Effector memory CD4-positive, alpha-beta T cell (primary cell): ENCODE measurements around the gene SCUBE1.

ENCODE experiments used
- DNase-seq, 3 donors: peaks; one replicate each; pipeline ENCODE4 v3.0.0-alpha.2; 2020
- H3K27ac ChIP-seq: 2 replicates; pipeline ENCODE4 v1.7.0; 2013; ENCODE audit warnings: mild to moderate bottlenecking, low read length, moderate library complexity; ENCODE audit not compliant: insufficient read depth, poor library complexity, severe bottlenecking
- H3K27me3 ChIP-seq: replicated peaks from 2 replicates; pipeline ENCODE4 v1.7.0; 2013; ENCODE audit warnings: mild to moderate bottlenecking, low read length; ENCODE audit not compliant: insufficient read depth, control insufficient read depth, poor library complexity, severe bottlenecking
- H3K36me3 ChIP-seq: 2 replicates; pipeline ENCODE4 v1.7.0; 2013; ENCODE audit warnings: mild to moderate bottlenecking, low read length, moderate library complexity; ENCODE audit not compliant: control insufficient read depth, insufficient read depth
- H3K4me1 ChIP-seq: 2 replicates; pipeline ENCODE4 v1.7.0; 2013; ENCODE audit warnings: low read length, mild to moderate bottlenecking; ENCODE audit not compliant: control insufficient read depth, insufficient read depth, poor library complexity, severe bottlenecking
- H3K4me3 ChIP-seq: 2 replicates; pipeline ENCODE4 v1.7.0; 2013; ENCODE audit warnings: low read length, low read depth, mild to moderate bottlenecking; ENCODE audit not compliant: insufficient read depth, poor library complexity, severe bottlenecking
- H3K9me3 ChIP-seq: 2 replicates; pipeline ENCODE4 v1.7.0; 2013; ENCODE audit warnings: mild to moderate bottlenecking, low read length, moderate library complexity; ENCODE audit not compliant: control insufficient read depth

Gene SCUBE1

GRCh38 chr22:43174941-43175531, 168.1 kb downstream of the SCUBE1 start:
- no peaks in the 10 kb centered on the region for H3K4me1 ChIP-seq
- DNase-seq, result no peak
- no peak overlapping the region for H3K4me3 ChIP-seq
- H3K27ac ChIP-seq, result no peak overlapping the region
- no peaks in the 10 kb centered on the region for H3K9me3 ChIP-seq
- peaks cover 41% of the 10 kb centered on the region for H3K36me3 ChIP-seq
- H3K27me3 ChIP-seq, result no peaks in the 10 kb centered on the region

DNA sequence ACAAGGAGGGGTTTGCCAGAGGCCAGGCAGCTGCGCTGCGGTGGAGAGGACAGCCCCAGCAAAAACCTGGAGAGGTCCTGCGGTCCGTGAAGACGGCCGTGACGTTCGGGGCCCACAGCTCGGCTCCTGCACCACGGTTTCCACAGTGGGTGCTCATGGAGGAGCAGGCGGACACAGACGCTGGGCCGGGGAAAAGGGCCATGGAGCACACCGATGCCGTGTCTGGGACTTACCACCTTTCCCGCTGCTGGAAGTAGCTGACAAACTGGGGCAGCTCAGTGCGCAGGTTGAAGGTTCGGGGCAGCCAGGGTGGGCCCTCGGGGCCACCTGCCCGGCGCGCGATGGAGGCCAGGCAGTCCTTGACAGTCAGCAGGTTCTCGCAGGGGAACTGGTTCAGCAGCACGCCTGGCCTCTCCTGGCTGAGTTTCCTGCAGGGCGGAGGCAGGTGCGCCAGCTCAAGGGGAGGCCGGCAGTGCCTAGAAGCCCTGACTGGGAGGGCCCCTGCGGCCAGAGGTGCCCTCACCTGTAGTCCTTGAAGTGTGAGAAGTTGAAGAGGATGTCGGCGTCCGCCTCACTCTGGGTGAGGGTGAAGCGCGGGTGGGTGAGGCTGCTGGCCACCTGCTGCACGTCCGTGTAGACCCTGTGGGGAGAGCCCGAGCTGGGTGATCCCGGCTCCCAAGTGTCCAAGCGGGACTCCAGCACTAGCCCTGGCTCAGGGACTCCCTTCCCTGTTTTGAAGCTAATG, 169.0 kb downstream of the SCUBE1 start:
- Histone ChIP-seq H3K27me3 (no peaks in the 10 kb centered on the region), H3K27ac (no peak overlapping the region), H3K9me3 (no peaks in the 10 kb centered on the region), H3K36me3 (peaks cover 32% of the 10 kb centered on the region), H3K4me3 (no peak overlapping the region), H3K4me1 (no peaks in the 10 kb centered on the region)
- no peak for DNase-seq

DNA sequence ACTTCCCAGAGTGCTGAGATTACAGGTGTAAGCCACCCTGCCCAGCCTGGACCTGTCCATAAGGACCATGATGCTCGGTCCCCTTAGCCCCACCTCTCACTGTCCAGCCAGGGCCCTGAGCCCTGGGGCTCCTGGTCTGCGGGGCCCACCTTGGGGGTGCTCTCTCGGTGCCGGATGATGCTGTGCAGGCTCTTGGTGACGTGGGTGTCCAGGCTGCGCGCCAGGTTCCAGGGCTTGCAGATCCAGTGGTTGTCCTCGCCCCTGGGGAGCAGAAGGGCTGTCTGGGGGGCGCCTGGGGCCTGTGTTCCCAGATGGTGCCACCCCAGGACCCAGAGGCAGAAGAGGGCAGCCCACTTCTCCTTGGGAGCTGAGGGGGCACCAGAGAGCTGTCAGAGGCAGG, 169.6 kb downstream of the SCUBE1 start:
- Histone ChIP-seq H3K27me3 (no peaks in the 10 kb centered on the region), H3K9me3 (no peaks in the 10 kb centered on the region), H3K4me1 (no peaks in the 10 kb centered on the region), H3K36me3 (peaks cover 29% of the 10 kb centered on the region), H3K27ac (no peak overlapping the region), H3K4me3 (no peak overlapping the region)
- DNase-seq, result no peak

- Histone ChIP-seq H3K27ac (no peak overlapping the region), H3K9me3 (no peaks in the 10 kb centered on the region), H3K36me3 (peaks cover 29% of the 10 kb centered on the region), H3K4me3 (no peak overlapping the region), H3K4me1 (no peaks in the 10 kb centered on the region), H3K27me3 (no peaks in the 10 kb centered on the region)
- DNase-seq, result no peak
Measured at GRCh38 chr22:43172191-43172590, 171.0 kb downstream of the SCUBE1 start.

GRCh38 chr22:43171607-43172006, 171.6 kb downstream of the SCUBE1 start:
- Histone ChIP-seq H3K4me1 (no peaks in the 10 kb centered on the region), H3K36me3 (peaks cover 29% of the 10 kb centered on the region)

GRCh38 chr22:43171019-43171491, 172.1 kb downstream of the SCUBE1 start:
- Histone ChIP-seq H3K27ac (no peak overlapping the region), H3K4me1 (no peaks in the 10 kb centered on the region), H3K27me3 (no peaks in the 10 kb centered on the region), H3K36me3 (peaks cover 27% of the 10 kb centered on the region), H3K9me3 (no peaks in the 10 kb centered on the region), H3K4me3 (no peak overlapping the region)
- DNase-seq, result no peak

More at GRCh38 chr22:43171607-43172006, 171.6 kb downstream of the SCUBE1 start:
- Histone ChIP-seq H3K4me3 (no peak overlapping the region), H3K27me3 (no peaks in the 10 kb centered on the region), H3K27ac (no peak overlapping the region), H3K9me3 (no peaks in the 10 kb centered on the region)
- DNase-seq, result no peak

DNA sequence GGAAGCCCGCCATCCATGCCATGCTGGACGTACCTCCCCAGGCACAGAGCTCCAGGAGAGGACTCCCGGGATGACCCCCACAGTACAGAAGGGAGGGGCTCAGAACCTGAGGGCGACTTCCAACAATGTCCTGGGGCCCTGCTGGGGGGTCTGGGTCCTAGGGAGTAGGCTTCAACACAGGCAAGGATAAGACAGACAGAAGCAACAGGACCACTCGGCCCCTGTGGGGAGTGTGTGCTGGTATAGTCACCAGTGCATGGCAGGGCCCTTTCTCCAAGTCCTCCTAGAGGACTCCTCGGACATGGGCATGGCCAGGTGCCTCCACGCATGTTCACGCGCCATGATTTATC, 173.1 kb downstream of the SCUBE1 start:
- H3K36me3 ChIP-seq, result peaks cover 22% of the 10 kb centered on the region
- H3K9me3 ChIP-seq, result no peaks in the 10 kb centered on the region
- no peak overlapping the region for H3K4me3 ChIP-seq
- no peak overlapping the region for H3K27ac ChIP-seq
- H3K27me3 ChIP-seq, result no peaks in the 10 kb centered on the region
- DNase-seq, result no peak
- no peaks in the 10 kb centered on the region for H3K4me1 ChIP-seq

DNA sequence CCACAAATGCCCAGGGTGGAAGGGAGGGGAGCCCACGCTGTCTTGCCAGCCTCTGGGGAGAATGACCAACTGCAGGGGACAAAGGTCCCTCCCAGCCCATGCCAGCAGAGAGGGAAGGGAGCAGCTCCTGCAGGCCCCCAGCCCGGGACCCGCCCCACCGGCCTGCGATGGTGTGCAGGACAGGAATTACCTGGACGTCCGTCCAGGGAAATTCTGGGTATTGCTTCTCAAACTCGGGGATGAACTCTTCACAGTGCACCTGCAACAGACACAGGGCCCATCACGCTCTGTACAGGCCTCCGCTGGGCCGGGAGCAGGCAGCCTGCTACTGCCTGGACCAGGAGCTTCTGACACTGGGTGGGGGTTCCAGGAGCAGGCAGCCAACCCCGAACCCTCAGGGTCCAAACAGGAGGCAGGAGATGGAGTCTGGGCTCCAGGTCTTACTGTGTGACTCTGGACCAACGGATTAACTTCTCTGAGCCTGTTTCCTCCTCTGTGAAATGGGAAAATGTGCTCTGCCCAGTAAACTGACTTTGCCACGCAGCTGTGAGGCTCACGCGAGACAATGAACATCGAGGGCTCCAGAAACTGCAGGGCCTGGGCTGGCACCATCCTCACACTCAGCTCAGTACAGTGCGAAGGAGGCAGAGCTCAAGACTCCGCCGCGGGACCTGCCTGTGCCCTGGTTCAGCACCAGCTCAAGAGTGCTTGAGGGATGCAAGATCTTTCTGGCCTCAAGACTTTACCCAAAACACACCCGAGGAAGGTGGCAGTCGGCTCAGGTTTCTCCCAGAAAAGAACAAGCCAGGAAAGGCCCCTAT, 173.7 kb downstream of the SCUBE1 start:
- H3K36me3 ChIP-seq, result peaks cover 19% of the 10 kb centered on the region
- H3K27ac ChIP-seq, result no peak overlapping the region
- H3K9me3 ChIP-seq, result no peaks in the 10 kb centered on the region
- no peak for DNase-seq
- H3K27me3 ChIP-seq, result no peaks in the 10 kb centered on the region
- no peaks in the 10 kb centered on the region for H3K4me1 ChIP-seq
- no peak overlapping the region for H3K4me3 ChIP-seq

DNA sequence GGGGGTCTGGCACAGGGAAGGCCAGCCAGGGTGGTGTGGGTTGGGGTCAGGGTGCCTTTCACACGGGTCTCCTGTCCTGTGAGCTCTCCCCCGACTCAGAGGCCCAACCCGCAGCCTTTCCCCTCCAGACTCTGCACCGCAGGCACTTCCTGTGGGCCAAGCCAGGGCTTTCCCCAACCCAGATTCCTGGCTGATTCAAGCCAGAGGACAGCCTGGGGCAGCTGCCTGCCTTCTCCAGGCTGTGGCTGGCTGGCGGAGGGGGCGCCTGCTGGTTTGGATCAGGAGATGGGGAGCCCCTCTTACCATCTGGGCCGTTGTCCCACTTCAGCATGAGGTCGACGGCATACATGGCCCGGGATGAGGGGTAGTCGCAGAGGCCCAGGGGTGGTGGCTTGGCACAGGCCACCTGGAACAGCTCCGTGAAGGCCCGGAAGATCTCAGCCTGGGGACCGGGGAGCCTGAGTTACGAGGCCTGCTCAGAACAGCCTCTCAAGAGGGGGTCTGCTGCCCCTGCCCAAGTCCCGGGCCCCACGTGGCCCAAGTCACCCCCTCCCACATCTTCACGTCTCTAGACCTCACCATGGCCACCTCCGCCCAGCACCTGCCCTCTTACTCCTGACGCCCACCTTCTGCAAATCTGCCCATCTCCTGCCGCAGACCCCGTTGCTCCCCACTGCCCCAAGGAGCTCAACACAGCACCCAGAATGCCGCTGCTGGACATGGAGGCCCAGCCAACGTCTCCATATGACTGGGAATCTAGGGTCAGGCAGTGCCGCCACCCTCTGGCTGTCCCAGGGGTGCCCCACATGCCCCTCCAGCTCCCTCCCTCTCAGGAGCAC, 174.5 kb downstream of the SCUBE1 start:
- H3K27me3 ChIP-seq, result no peaks in the 10 kb centered on the region
- H3K9me3 ChIP-seq, result no peaks in the 10 kb centered on the region
- H3K4me3 ChIP-seq, result no peak overlapping the region
- H3K27ac ChIP-seq, result no peak overlapping the region
- no peak for DNase-seq
- H3K36me3 ChIP-seq, result peaks cover 15% of the 10 kb centered on the region
- H3K4me1 ChIP-seq, result no peaks in the 10 kb centered on the region
